ENCODE data around the gene RAB9B. TPM values are rescaled to one million over a fixed set of nuclear protein-coding genes. Genes with fewer than 3 reads are reported as not detected.

The RAB9B gene
- 1 to 10 TPM in 1 of 4 donors, under 1 TPM in 3; 0.16 to 2.1 (median 0.53) TPM for total RNA-seq

- no peak for TF ChIP-seq EP300 (IDR thresholded peaks at IDR 0.05)
- TF ChIP-seq POLR2AphosphoS5 (IDR thresholded peaks at IDR 0.05), result no peak
- TF ChIP-seq POLR2A (IDR thresholded peaks at IDR 0.05), result no peak
- no peak for TF ChIP-seq CTCF (IDR thresholded peaks at IDR 0.05)
- DNase-seq (ENCODE audit: low spot score in 2 of 2), result peak; percentile 66 to 67
- H3K36me3 ChIP-seq, result no peaks in the 10 kb centered on the region
- no peaks in the 10 kb centered on the region for H3K4me1 ChIP-seq
- no peak within 1 kb of the TSS for H3K27ac ChIP-seq
- H3K9me3 ChIP-seq, result no peaks in the 10 kb centered on the region
- peak within 1 kb of the TSS; percentile 62 for H3K4me3 ChIP-seq
- 14% methylated on average over 34 of the region's 54 CpGs for WGBS
- H3K27me3 ChIP-seq, result no peaks in the 10 kb centered on the region
Measured at GRCh38 chrX:103831803-103832544, at the start of gene RAB9B. RAB9B (minus strand) TSS chrX:103832257; CDS start chrX:103825784, 6,473 bp downstream.

- 69% methylated on average over 2 of the region's 2 CpGs for WGBS
- DNase-seq (ENCODE audit: low spot score in 2 of 2), result no peak
Measured at GRCh38 chrX:103879339-103879738, 47.3 kb upstream of the RAB9B start.

GRCh38 chrX:103878466-103879122 is 46.5 kb upstream of the RAB9B start:
- no peak overlapping the region for H3K27ac ChIP-seq
- TF ChIP-seq EP300 (IDR thresholded peaks at IDR 0.05), result no peak
- H3K9me3 ChIP-seq, result no peaks in the 10 kb centered on the region
- DNase-seq (ENCODE audit: low spot score in 2 of 2), result no peak
- no peaks in the 10 kb centered on the region for H3K4me1 ChIP-seq
- no peak overlapping the region for H3K4me3 ChIP-seq
- H3K36me3 ChIP-seq, result no peaks in the 10 kb centered on the region
- 50% methylated on average over 8 of the region's 8 CpGs for WGBS
- H3K27me3 ChIP-seq, result no peaks in the 10 kb centered on the region

More at GRCh38 chrX:103879339-103879738, 47.3 kb upstream of the RAB9B start:
- H3K36me3 ChIP-seq, result no peaks in the 10 kb centered on the region
- no peak overlapping the region for H3K4me3 ChIP-seq
- no peak for TF ChIP-seq EP300 (IDR thresholded peaks at IDR 0.05)
- no peak for TF ChIP-seq POLR2A (IDR thresholded peaks at IDR 0.05)
- no peak for TF ChIP-seq POLR2AphosphoS5 (IDR thresholded peaks at IDR 0.05)
- TF ChIP-seq CTCF (IDR thresholded peaks at IDR 0.05), result no peak
- H3K27ac ChIP-seq, result no peak overlapping the region
- no peaks in the 10 kb centered on the region for H3K27me3 ChIP-seq
- no peaks in the 10 kb centered on the region for H3K9me3 ChIP-seq
- no peaks in the 10 kb centered on the region for H3K4me1 ChIP-seq

- H3K36me3 ChIP-seq, result no peaks in the 10 kb centered on the region
- H3K4me3 ChIP-seq, result no peak overlapping the region
- TF ChIP-seq POLR2A (IDR thresholded peaks at IDR 0.05) (no peak), CTCF (IDR thresholded peaks at IDR 0.05) (no peak), POLR2AphosphoS5 (IDR thresholded peaks at IDR 0.05) (no peak), EP300 (IDR thresholded peaks at IDR 0.05) (no peak)
- no peaks in the 10 kb centered on the region for H3K27me3 ChIP-seq
- DNase-seq (ENCODE audit: low spot score in 2 of 2), result no peak
- WGBS, result 70% methylated on average over 3 of the region's 3 CpGs
- H3K4me1 ChIP-seq, result no peaks in the 10 kb centered on the region
- H3K9me3 ChIP-seq, result no peaks in the 10 kb centered on the region
- H3K27ac ChIP-seq, result no peak overlapping the region
Measured at GRCh38 chrX:103877571-103877970, 45.5 kb upstream of the RAB9B start.

- Histone ChIP-seq H3K4me1 (no peaks in the 10 kb centered on the region), H3K27me3 (no peaks in the 10 kb centered on the region), H3K9me3 (no peaks in the 10 kb centered on the region), H3K27ac (no peak overlapping the region), H3K36me3 (no peaks in the 10 kb centered on the region), H3K4me3 (no peak overlapping the region)
- WGBS, result 63% methylated on average over 5 of the region's 5 CpGs
- no peak for TF ChIP-seq POLR2A (IDR thresholded peaks at IDR 0.05)
- no peak for TF ChIP-seq POLR2AphosphoS5 (IDR thresholded peaks at IDR 0.05)
- TF ChIP-seq EP300 (IDR thresholded peaks at IDR 0.05), result no peak
- TF ChIP-seq CTCF (IDR thresholded peaks at IDR 0.05), result no peak
- no peak for DNase-seq (ENCODE audit: low spot score in 2 of 2)
Measured at GRCh38 chrX:103864886-103865534, 33.0 kb upstream of the RAB9B start.
